Pancreas (tissue), 10 donors: ENCODE results near the gene WDFY4. TPM values are rescaled to one million over a fixed set of nuclear protein-coding genes. Genes with fewer than 3 reads are reported as not detected.

Experiments
- ATAC-seq, 4 donors: fragments of 200-7000 bp; cut with Tn5 transposase; one replicate each; pipeline versions ENCODE4 v1.8.0 to v1.9.1; 2020; ENCODE audit warnings: mild to moderate bottlenecking in 4 of 4, moderate library complexity in 4 of 4
- DNase-seq, 6 donors: peaks; one replicate each; pipeline ENCODE4 v3.0.0-alpha.2; 2020
- FAIRE-seq: peaks from 2 replicates; lab custom pipeline; 2012; peaks lifted over from hg19 to GRCh38; lab: Jason Lieb, UNC
- H3K27ac ChIP-seq, 4 donors: fragments of 200-600 bp; sonication (generic); 1 replicate in 3 of 4; 2 replicates in 1 of 4; pipeline versions ENCODE4 v1.5.0 to v1.8.0; 2020
- H3K27me3 ChIP-seq, 4 donors: fragments of 200-600 bp; one replicate each; pipeline ENCODE4 v1.8.0; 2021
- H3K36me3 ChIP-seq, 3 donors: fragments of 200-600 bp; sonication (generic) in 1 of 3; one replicate each; pipeline versions ENCODE4 v1.5.0 to v1.8.0; 2020 to 2021
- H3K4me1 ChIP-seq, 3 donors: fragments of 200-600 bp; one replicate each; pipeline ENCODE4 v1.8.0; 2021
- H3K4me3 ChIP-seq, 4 donors: fragments of 200-600 bp; sonication (generic) in 2 of 4; one replicate each; pipeline versions ENCODE4 v1.5.0 to v1.8.0; 2020 to 2021
- H3K9me3 ChIP-seq, 4 donors: fragments of 200-600 bp; one replicate each; pipeline ENCODE4 v1.8.0; 2021
- CTCF ChIP-seq, 4 donors: fragments of 200-600 bp; sonication (generic) in 3 of 4; IDR thresholded peaks; one replicate each; pipeline versions ENCODE4 v1.5.0 to v1.8.0; 2021; ENCODE audit warnings: antibody characterized with exemption in 4 of 4
- WGBS, 2 donors: extraction: QIAGEN DNeasy Blood & Tissue Kit; methylation state at CpG; one replicate each; pipeline ENCODE4 v1.1.7; 2013; 5-methylcytosine and 5-hydroxymethylcytosine counted together
- intact Hi-C, 3 donors: fragments of 100-400 bp; cut with DNase I; formaldehyde crosslinking; loops; one replicate each; pipeline versions ENCODE4 v1.11.1 to v1.14.2; 2022
- polyA plus RNA-seq, 2 donors: library from polyadenylated mRNA; stranded (reverse); fragments of 200-250 nt; gene quantifications; one replicate each; pipeline ENCODE4 v1.2.3, GENCODE V29; 2013
- total RNA-seq, 6 donors: library from RNA; stranded (reverse); fragmentation: NEBNext Ultra II Directional in 4 of 6; extraction: Animal tissue kit (Norgen Biotek cat#: 25700) in 4 of 6; gene quantifications; one replicate each; pipeline versions ENCODE4 v1.2.1 to v1.2.4, GENCODE V29; 2021 to 2023
- donor health status: healthy with polysubstance abuse.
- donor health status: DM: no; HTN: no; CAD: no; lungs with moderate emphysema.
- donor health status: DM: no; HTN: no; CAD: no.
- donor health status: control.
- donor health status: control.
- donor health status: Bipolar disorder and iron deficiency.
- donor health status: DM: yes; HTN: yes; CAD: no.
- donor health status: DM: no; HTN: no; CAD: no.
- donor health status: DM: no; HTN: no; CAD: no.
- donor health status: DM: yes; HTN: yes; CAD: no.

Gene WDFY4
- total and polyA plus RNA-seq, 8 donors: 0.14 to 8.4 (median 0.72) TPM

DNA sequence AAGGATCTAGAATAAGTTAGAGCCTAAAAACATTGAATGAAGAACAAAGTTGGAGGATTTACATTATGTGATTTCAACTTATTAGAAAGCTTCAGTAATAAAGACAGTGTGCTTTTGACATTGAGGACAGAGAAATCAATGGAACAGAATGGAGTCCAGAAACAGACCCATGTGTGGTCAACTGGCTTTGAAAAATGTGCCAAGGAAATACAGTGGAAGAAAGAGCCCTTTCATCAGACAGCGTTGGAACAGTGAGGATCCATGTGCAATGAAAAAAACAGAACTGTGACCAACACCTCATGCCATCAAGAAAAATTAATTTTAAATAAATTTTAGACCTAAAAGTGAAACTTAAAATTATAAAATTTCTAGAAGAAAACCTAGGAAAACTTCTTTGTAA is 305.6 kb downstream of the WDFY4 start:
- 69 to 70% methylated on average over 1 of the region's 1 CpG for WGBS, 2 donors
- DNase-seq: no peak
- Histone ChIP-seq H3K27ac (no peak overlapping the region), H3K4me1 (no peaks in the 10 kb centered on the region), H3K27me3 (no peaks in the 10 kb centered on the region), H3K4me3 (no peak overlapping the region), H3K36me3 (no peaks in the 10 kb centered on the region), H3K9me3 (no peaks in the 10 kb centered on the region)
- no peak for FAIRE-seq
- TF ChIP-seq CTCF (IDR thresholded peaks at IDR 0.05): no peak
- no peak for ATAC-seq
- intact Hi-C loops: no loop called here

DNA sequence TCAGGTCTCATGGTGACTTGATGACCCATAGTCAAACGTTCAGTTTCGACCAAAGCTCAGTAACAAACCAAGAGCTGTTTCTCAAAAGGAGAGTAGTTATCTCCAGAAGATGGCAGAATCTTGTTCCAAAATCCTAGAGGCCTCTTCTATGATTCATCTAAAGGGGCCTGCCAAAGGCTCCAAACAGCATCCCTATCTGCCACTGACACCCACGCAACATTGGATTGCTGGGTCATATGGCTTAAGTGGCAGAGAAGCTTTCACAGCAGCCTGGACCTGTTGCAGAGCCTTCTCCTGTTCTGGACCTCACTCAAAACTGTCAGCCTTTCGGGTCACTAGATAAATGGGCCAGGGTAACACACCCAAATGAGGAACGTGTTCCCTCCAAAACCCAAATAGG is 309.0 kb downstream of the WDFY4 start:
- H3K4me1 ChIP-seq: no peaks in the 10 kb centered on the region
- no peak for TF ChIP-seq CTCF (IDR thresholded peaks at IDR 0.05)
- ATAC-seq (no peak), FAIRE-seq (no peak), DNase-seq (no peak)
- H3K36me3 ChIP-seq: no peaks in the 10 kb centered on the region
- H3K27me3 ChIP-seq: no peaks in the 10 kb centered on the region
- no peaks in the 10 kb centered on the region for H3K9me3 ChIP-seq
- H3K27ac ChIP-seq: no peak overlapping the region
- WGBS, 2 donors: 70 to 75% methylated on average over 5 of the region's 5 CpGs
- no peak overlapping the region for H3K4me3 ChIP-seq
- intact Hi-C loops: no loop called here

DNA sequence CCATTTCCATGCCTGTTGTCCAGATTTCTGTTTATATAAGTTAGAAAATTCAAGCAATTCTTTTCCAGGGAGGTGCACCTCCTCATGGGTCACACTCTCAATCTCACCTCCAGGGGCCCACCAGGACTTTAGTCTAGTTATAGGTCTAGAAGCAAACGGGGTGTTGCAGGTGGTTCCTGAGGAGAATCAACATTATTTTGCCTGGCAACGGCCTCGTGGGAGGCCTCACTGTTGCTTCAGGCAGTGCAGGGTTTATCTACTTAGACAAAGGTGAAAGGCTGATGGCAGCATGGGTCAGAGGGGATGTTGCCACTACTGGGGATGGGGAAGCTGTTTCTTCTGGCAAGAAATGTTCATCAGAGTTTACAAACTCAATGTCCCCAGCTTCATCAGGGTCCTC is 311.7 kb downstream of the WDFY4 start:
- Histone ChIP-seq H3K27me3 (no peaks in the 10 kb centered on the region), H3K4me1 (no peaks in the 10 kb centered on the region), H3K27ac (no peak overlapping the region), H3K4me3 (no peak overlapping the region), H3K9me3 (no peaks in the 10 kb centered on the region), H3K36me3 (no peaks in the 10 kb centered on the region)
- FAIRE-seq (no peak), ATAC-seq (no peak), DNase-seq (no peak)
- TF ChIP-seq CTCF (IDR thresholded peaks at IDR 0.05): no peak
- WGBS, 2 donors: 36 to 43% methylated on average over 3 of the region's 3 CpGs
- intact Hi-C loops: no loop called here

GRCh38 chr10:48999346-48999745 is 314.7 kb downstream of the WDFY4 start:
- intact Hi-C loops: no loop called here
- no peaks in the 10 kb centered on the region for H3K9me3 ChIP-seq
- no peak overlapping the region for H3K4me3 ChIP-seq
- ATAC-seq (no peak), FAIRE-seq (no peak), DNase-seq (no peak)
- H3K4me1 ChIP-seq: no peaks in the 10 kb centered on the region
- H3K36me3 ChIP-seq: no peaks in the 10 kb centered on the region
- no peak for TF ChIP-seq CTCF (IDR thresholded peaks at IDR 0.05)
- 60 to 72% methylated on average over 2 of the region's 2 CpGs for WGBS, 2 donors
- no peak overlapping the region for H3K27ac ChIP-seq
- no peaks in the 10 kb centered on the region for H3K27me3 ChIP-seq

- ATAC-seq: no peak
- H3K27me3 ChIP-seq: no peaks in the 10 kb centered on the region
- 73 to 77% methylated on average over 13 of the region's 13 CpGs for WGBS, 2 donors
- no peaks in the 10 kb centered on the region for H3K36me3 ChIP-seq
- no peaks in the 10 kb centered on the region for H3K9me3 ChIP-seq
- intact Hi-C loops: no loop called here
- H3K4me1 ChIP-seq: no peaks in the 10 kb centered on the region
- no peak overlapping the region for H3K4me3 ChIP-seq
- no peak overlapping the region for H3K27ac ChIP-seq
- TF ChIP-seq CTCF (IDR thresholded peaks at IDR 0.05): no peak
- no peak for FAIRE-seq
- DNase-seq: no peak
Measured at GRCh38 chr10:49000437-49001398, 316.0 kb downstream of the WDFY4 start.
